K562 (cell line): Measurements from ENCODE around the gene UGT2A1. TPM values are rescaled to one million over a fixed set of nuclear protein-coding genes. Genes with fewer than 3 reads are reported as not detected.

ENCODE experiments used
- ATAC-seq: fragments of 200-7000 bp; cut with Tn5 transposase; 3 replicates; pipeline ENCODE4 v1.9.1; 2020; ENCODE audit warnings: moderate library complexity
- BruUV-seq: library from RNA; stranded (reverse); fragments of 400-500 nt; replicated peaks from 2 replicates; lab custom pipeline; 2021; lab: Mats Ljungman, UMichigan
- CTCF ChIA-PET: fragments of 300-600 bp; formaldehyde crosslinking; extraction: SDS; loops from one replicate; lab custom pipeline; 2021; ENCODE audit warnings: low intra/inter-chr PET ratio; lab: Yijun Ruan, JAX
- POLR2A ChIA-PET: fragments of 300-600, 350-650 bp; sonication (Branson Sonifier 250); formaldehyde crosslinking; extraction: SDS; loops from one replicate; lab custom pipeline; 2021; ENCODE audit warnings: antibody characterized with exemption, inconsistent platforms; lab: Yijun Ruan, JAX
- DNase-seq, 4 experiments: peaks; one replicate each; pipeline versions ENCODE4 v3.0.0 to v3.0.0-alpha.2; 2011 to 2018; ENCODE audit warnings: low spot score in 3 of 4, mixed read lengths in 3 of 4; ENCODE audit errors: extremely low read depth in 1 of 4
- FAIRE-seq: peaks from 2 replicates; lab custom pipeline; 2011; peaks lifted over from hg19 to GRCh38; lab: Jason Lieb, UNC
- H2AFZ ChIP-seq: 2 replicates; pipeline ENCODE4 v1.6.0; 2011; ENCODE audit warnings: low read depth, low read length, control low read depth, inconsistent platforms
- H3K27ac ChIP-seq: fragments of 200-600 bp; 3 replicates; pipeline ENCODE4 v1.8.0; 2011; ENCODE audit warnings: low read depth, mild to moderate bottlenecking, control low read depth, inconsistent platforms, low read length, moderate library complexity, mixed read lengths; ENCODE audit errors: extremely low read depth
- H3K27me3 ChIP-seq, 2 experiments: fragments of 300-600 bp in 1 of 2; 2 replicates in 1 of 2; 3 replicates in 1 of 2; pipeline versions ENCODE4 v1.6.0 to v1.8.0; 2011; ENCODE audit warnings: inconsistent platforms in 2 of 2, low read length in 2 of 2, mild to moderate bottlenecking in 1 of 2, mixed read lengths in 1 of 2, moderate library complexity in 1 of 2; ENCODE audit not compliant: control insufficient read depth in 2 of 2, insufficient read depth in 2 of 2
- H3K36me3 ChIP-seq: fragments of 300-600 bp; 3 replicates; pipeline ENCODE4 v1.8.0; 2011; ENCODE audit warnings: mild to moderate bottlenecking, low read length, inconsistent platforms; ENCODE audit not compliant: control insufficient read depth, insufficient read depth
- H3K4me1 ChIP-seq, 2 experiments: fragments of 200-600 bp in 1 of 2; replicated peaks in 1 of 2; 2 replicates in 1 of 2; 3 replicates in 1 of 2; pipeline versions ENCODE4 v1.5.1 to v1.8.0; 2011; ENCODE audit warnings: inconsistent platforms in 2 of 2, low read length in 2 of 2, mild to moderate bottlenecking in 1 of 2, mixed read lengths in 1 of 2, moderate library complexity in 1 of 2; ENCODE audit not compliant: control insufficient read depth in 2 of 2, insufficient read depth in 2 of 2
- H3K4me2 ChIP-seq: 2 replicates; pipeline ENCODE4 v1.6.1; 2011; ENCODE audit warnings: low read length, control low read depth, inconsistent platforms, mixed read lengths; ENCODE audit not compliant: insufficient read depth
- H3K4me3 ChIP-seq: fragments of 200-600 bp; sonication (generic), shearing (Covaris generic); 2 replicates; pipeline ENCODE4 v1.5.1; 2016; ENCODE audit warnings: control low read depth, inconsistent platforms
- H3K79me2 ChIP-seq: fragments of 200-600 bp; 3 replicates; pipeline ENCODE4 v1.8.0; 2011; ENCODE audit warnings: low read length, inconsistent platforms; ENCODE audit not compliant: control insufficient read depth, insufficient read depth
- H3K9ac ChIP-seq, 2 experiments: 2 replicates each; pipeline versions ENCODE4 v1.6.0 to v1.6.1; 2011; ENCODE audit warnings: low read depth in 2 of 2, low read length in 2 of 2, control low read depth in 1 of 2, inconsistent platforms in 1 of 2, mild to moderate bottlenecking in 1 of 2, mixed read lengths in 1 of 2; ENCODE audit not compliant: insufficient read depth in 1 of 2
- H3K9me1 ChIP-seq: one replicate; pipeline ENCODE4 v1.6.0; 2011; ENCODE audit warnings: inconsistent platforms, mild to moderate bottlenecking, low read length, moderate library complexity; ENCODE audit not compliant: control insufficient read depth, insufficient read depth
- H3K9me3 ChIP-seq: replicated peaks from 2 replicates; pipeline ENCODE4 v1.5.1; 2011; ENCODE audit warnings: low read depth, low read length, inconsistent platforms; ENCODE audit not compliant: control insufficient read depth, insufficient read depth
- H4K20me1 ChIP-seq: replicated peaks from 2 replicates; pipeline ENCODE4 v1.6.1; 2011; ENCODE audit warnings: low read length, inconsistent platforms, mixed read lengths; ENCODE audit not compliant: control insufficient read depth, insufficient read depth
- HSF4 ChIP-seq: fragments of 250-450 bp; sonication (Bioruptor Pico); IDR thresholded peaks from 2 replicates; pipeline ENCODE4 v2.1.2; 2022; ENCODE audit warnings: mild to moderate bottlenecking, moderate library complexity, borderline replicate concordance
- ILF3 ChIP-seq: fragments of 450-650 bp; IDR thresholded peaks from 2 replicates; pipeline ENCODE4 v1.6.1; 2018; ENCODE audit warnings: antibody characterized with exemption, mild to moderate bottlenecking, moderate library complexity, borderline replicate concordance
- LEF1 ChIP-seq: fragments of 450-650 bp; IDR thresholded peaks from 2 replicates; pipeline ENCODE4 v1.6.1; 2016; ENCODE audit warnings: mild to moderate bottlenecking
- NFIC ChIP-seq: fragments of 450-650 bp; IDR thresholded peaks from 2 replicates; pipeline ENCODE4 v1.6.1; 2017; ENCODE audit warnings: mild to moderate bottlenecking, inconsistent platforms
- PKNOX1 ChIP-seq: fragments of 450-650 bp; IDR thresholded peaks from 2 replicates; pipeline ENCODE4 v1.6.1; 2016
- ZBTB17 ChIP-seq: fragments of 450-650 bp; formaldehyde crosslinking; IDR thresholded peaks from 2 replicates; pipeline ENCODE4 v1.4.0; 2020; ENCODE audit warnings: mild to moderate bottlenecking
- ZFPM2 ChIP-seq: fragments of 250-450 bp; sonication (Bioruptor Pico); IDR thresholded peaks from 2 replicates; pipeline ENCODE4 v1.5.1; 2022; ENCODE audit warnings: mild to moderate bottlenecking
- ZNF121 ChIP-seq: sonication (generic); formaldehyde crosslinking; conservative IDR thresholded peaks from 2 replicates; pipeline ENCODE4 v1.8.0; 2022; ENCODE audit warnings: missing genetic modification reagents
- ZNF174 ChIP-seq: fragments of 250-450 bp; sonication (Bioruptor Pico); IDR thresholded peaks from 2 replicates; pipeline ENCODE4 v1.4.0; 2020; ENCODE audit warnings: mild to moderate bottlenecking
- ZNF518B ChIP-seq: fragments of 250-450 bp; sonication (Bioruptor Pico); IDR thresholded peaks from 2 replicates; pipeline ENCODE4 v1.5.0; 2021; ENCODE audit warnings: mild to moderate bottlenecking, moderate library complexity
- ZNF586 ChIP-seq: fragments of 450-650 bp; formaldehyde crosslinking; conservative IDR thresholded peaks from 2 replicates; pipeline ENCODE4 v1.4.0; 2020; ENCODE audit warnings: mild to moderate bottlenecking, moderate library complexity
- WGBS: fragments of 100-300 bp; shearing (Covaris generic); methylation state at CpG from one replicate; pipeline ENCODE4 v1.1.6; 2016; ENCODE audit warnings: low coverage, mixed read lengths; ENCODE audit not compliant: insufficient coverage; ENCODE audit errors: missing lambda C conversion rate; 5-methylcytosine and 5-hydroxymethylcytosine counted together
- in situ Hi-C: fragments of 300-500 bp; cut with MboI; formaldehyde crosslinking; loops from 4 replicates; pipeline ENCODE4 v1.15.0; 2018; ENCODE audit warnings: inconsistent platforms, mixed read lengths
- intact Hi-C: fragments of 100-400 bp; cut with micrococcal nuclease; formaldehyde crosslinking; loops from 2 replicates; pipeline ENCODE4 v1.14.2; 2022
- polyA plus RNA-seq, 8 experiments: library from polyadenylated mRNA; depleted of rRNA in 4 of 8; stranded (reverse) in 5 of 8; unstranded in 3 of 8; fragments of >200 nt; fragmentation: Nextera tagmentation in 2 of 8; fragmentation: Illumina TruSeq in 1 of 8; extraction: Ambion mirVana in 2 of 8; extraction: Trizol in 1 of 8; gene quantifications; 2 replicates each; pipeline versions ENCODE4 v1.2.1 to v1.2.3, GENCODE V29; 2011 to 2014; ENCODE audit warnings: inconsistent platforms in 1 of 8, missing spikeins in 1 of 8
- total RNA-seq, 7 experiments: library from RNA; depleted of rRNA in 6 of 7; stranded (reverse); fragments of >200 nt in 6 of 7; fragmentation: Illumina TruSeq in 2 of 7; extraction: Trizol in 2 of 7; gene quantifications; 2 replicates each; pipeline versions ENCODE4 v1.2.1 to v1.2.3, GENCODE V29; 2011 to 2021; ENCODE audit warnings: low replicate concordance in 1 of 7

The UGT2A1 gene
- total and polyA plus RNA-seq, 9 of the 15 experiments (the other 6 are each of a cell fraction or from before 2014, with no cell fraction given): 0.03 TPM; not detected in 8

- TF ChIP-seq PKNOX1 (no peak), ZBTB17 (CRISPR knock-in tag) (no peak), NFIC (no peak)
- TF ChIP-seq, all 486 proteins: peak for 0
Observed at GRCh38 chr4:69584135-69584534, 68.9 kb downstream of the UGT2A1 start (continued).

GRCh38 chr4:69583543-69583942, 69.5 kb downstream of the UGT2A1 start:
- intact Hi-C loops: no loop called here
- POLR2A ChIA-PET: interaction anchor here (1.4 kb wide), 1 partner anchor 8 kb away, joined by 4 read pairs; no protein-coding TSS in a partner anchor
- Histone ChIP-seq H3K36me3 (no peaks in the 10 kb centered on the region), H4K20me1 (no peaks in the 10 kb centered on the region), H3K9me3 (no peaks in the 10 kb centered on the region), H3K9me1 (no peaks in the 10 kb centered on the region), H2AFZ (no peak overlapping the region), H3K27me3 (no peaks in the 10 kb centered on the region), H3K4me2 (no peak overlapping the region), H3K79me2 (no peaks in the 10 kb centered on the region), H3K4me1 (no peaks in the 10 kb centered on the region), H3K9ac (no peak overlapping the region), H3K27ac (no peak overlapping the region), H3K4me3 (no peak overlapping the region)
- DNase-seq: no peak
- TF ChIP-seq ILF3 (no peak), ZNF174 (CRISPR knock-in tag) (no peak), ZNF121 (CRISPR knock-in tag) (no peak), LEF1 (no peak), HSF4 (no peak), ZFPM2 (no peak), ZNF518B (CRISPR knock-in tag) (no peak), ZNF586 (CRISPR knock-in tag) (no peak)
- no peak for ATAC-seq
- CTCF ChIA-PET: no interaction called here
- in situ Hi-C loops: no loop called here
- FAIRE-seq: no peak
- no TSS peak for BruUV-seq
- WGBS: 0% methylated on average over 2 of the region's 2 CpGs
